ENCODE measurements around the gene THBD.

DNA sequence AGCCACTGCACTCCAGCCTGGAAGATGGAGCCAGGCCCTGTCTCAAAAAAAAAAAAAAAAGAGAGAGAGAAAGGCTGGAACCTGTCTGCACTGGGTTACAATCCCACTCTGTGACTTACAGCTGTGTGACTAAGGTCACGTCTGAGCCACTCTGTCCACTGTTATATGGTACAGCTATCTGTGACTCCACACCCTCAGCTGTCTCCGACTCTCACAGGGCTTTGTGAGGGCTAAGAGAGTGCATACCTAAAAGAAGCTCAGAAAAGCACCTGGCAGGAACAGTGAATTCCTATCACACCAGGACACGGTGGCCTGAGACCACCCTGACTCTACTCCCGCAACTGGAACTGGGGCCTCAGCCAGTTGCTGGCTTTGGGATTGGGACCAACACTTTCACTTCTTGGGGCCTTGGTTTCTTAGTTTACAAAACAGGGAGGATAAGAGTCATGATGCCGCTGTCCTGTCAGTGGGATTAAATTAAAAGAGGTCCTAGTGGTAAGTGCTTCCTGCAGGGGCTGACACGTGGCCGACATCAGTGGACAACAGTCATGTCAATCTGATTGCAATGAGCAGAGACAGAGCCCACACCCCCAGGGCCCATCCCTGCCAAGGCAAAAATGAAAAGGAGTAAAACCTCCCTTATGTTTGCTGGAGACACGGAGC lies 42.4 kb upstream of the THBD start:
- TF ChIP-seq EP300 (IDR thresholded peaks at IDR 0.05) (no peak), POLR2A (IDR thresholded peaks at IDR 0.05) (no peak)
- TF ChIP-seq, protein P1, sequence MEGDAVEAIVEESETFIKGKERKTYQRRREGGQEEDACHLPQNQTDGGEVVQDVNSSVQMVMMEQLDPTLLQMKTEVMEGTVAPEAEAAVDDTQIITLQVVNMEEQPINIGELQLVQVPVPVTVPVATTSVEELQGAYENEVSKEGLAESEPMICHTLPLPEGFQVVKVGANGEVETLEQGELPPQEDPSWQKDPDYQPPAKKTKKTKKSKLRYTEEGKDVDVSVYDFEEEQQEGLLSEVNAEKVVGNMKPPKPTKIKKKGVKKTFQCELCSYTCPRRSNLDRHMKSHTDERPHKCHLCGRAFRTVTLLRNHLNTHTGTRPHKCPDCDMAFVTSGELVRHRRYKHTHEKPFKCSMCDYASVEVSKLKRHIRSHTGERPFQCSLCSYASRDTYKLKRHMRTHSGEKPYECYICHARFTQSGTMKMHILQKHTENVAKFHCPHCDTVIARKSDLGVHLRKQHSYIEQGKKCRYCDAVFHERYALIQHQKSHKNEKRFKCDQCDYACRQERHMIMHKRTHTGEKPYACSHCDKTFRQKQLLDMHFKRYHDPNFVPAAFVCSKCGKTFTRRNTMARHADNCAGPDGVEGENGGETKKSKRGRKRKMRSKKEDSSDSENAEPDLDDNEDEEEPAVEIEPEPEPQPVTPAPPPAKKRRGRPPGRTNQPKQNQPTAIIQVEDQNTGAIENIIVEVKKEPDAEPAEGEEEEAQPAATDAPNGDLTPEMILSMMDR (IDR thresholded peaks at IDR 0.05) = no peak
